Caco-2 (cell line): Measurements from ENCODE around the gene AGER. TPM values are rescaled to one million over a fixed set of nuclear protein-coding genes. Genes with fewer than 3 reads are reported as not detected.

ENCODE experiments used
- BruUV-seq: library from RNA; stranded (reverse); fragments of 400-500 nt; replicated peaks from 2 replicates; lab custom pipeline; 2021; lab: Mats Ljungman, UMichigan
- CTCF ChIA-PET: fragments of 300-600 bp; sonication (Branson Sonifier 250); formaldehyde crosslinking; loops from one replicate; lab custom pipeline; 2022; ENCODE audit warnings: antibody characterized with exemption; lab: Charles Lee
- POLR2A ChIA-PET: fragments of 300-600 bp; sonication (Branson Sonifier 250); formaldehyde crosslinking; loops from one replicate; lab custom pipeline; 2022; ENCODE audit warnings: antibody characterized with exemption; lab: Charles Lee
- DNase-seq, 2 experiments: peaks; one replicate each; pipeline versions ENCODE4 v3.0.0 to v3.0.0-alpha.2; 2020 to 2022
- H3K27me3 ChIP-seq: replicated peaks from 2 replicates; pipeline ENCODE4 v1.6.0; 2011; ENCODE audit warnings: low read length; ENCODE audit not compliant: control insufficient read depth, insufficient read depth
- H3K36me3 ChIP-seq: 2 replicates; pipeline ENCODE4 v1.5.1; 2011; ENCODE audit warnings: low read length; ENCODE audit not compliant: control insufficient read depth, insufficient read depth
- H3K4me1 ChIP-seq: fragments of 250-450 bp; sonication (Bioruptor Pico); 2 replicates; pipeline ENCODE4 v1.5.1; 2020; ENCODE audit warnings: mild to moderate bottlenecking
- H3K4me3 ChIP-seq: 2 replicates; pipeline ENCODE4 v1.5.1; 2011; ENCODE audit warnings: low read depth, mild to moderate bottlenecking, control low read depth, low read length
- H3K9me3 ChIP-seq: fragments of 250-450 bp; sonication (Bioruptor Pico); 2 replicates; pipeline ENCODE4 v1.5.1; 2020; ENCODE audit warnings: mild to moderate bottlenecking, moderate library complexity
- H3K27ac Mint-ChIP-seq: one replicate; pipeline ENCODE4 v1.8.0; 2022; ENCODE audit warnings: mixed read lengths; ENCODE audit not compliant: unreplicated experiment
- H3K27me3 Mint-ChIP-seq: one replicate; pipeline ENCODE4 v1.8.0; 2022; ENCODE audit warnings: mixed read lengths; ENCODE audit not compliant: insufficient read depth, unreplicated experiment
- H3K36me3 Mint-ChIP-seq: one replicate; pipeline ENCODE4 v1.8.0; 2022; ENCODE audit warnings: mild to moderate bottlenecking, mixed read lengths; ENCODE audit not compliant: insufficient read depth, unreplicated experiment
- H3K4me1 Mint-ChIP-seq: one replicate; pipeline ENCODE4 v1.8.0; 2022; ENCODE audit warnings: low read depth, mixed read lengths; ENCODE audit not compliant: unreplicated experiment
- H3K4me3 Mint-ChIP-seq: one replicate; pipeline ENCODE4 v1.8.0; 2022; ENCODE audit warnings: mild to moderate bottlenecking, moderate library complexity, mixed read lengths; ENCODE audit not compliant: unreplicated experiment
- H3K9me3 Mint-ChIP-seq: one replicate; pipeline ENCODE4 v1.8.0; 2022; ENCODE audit warnings: mixed read lengths; ENCODE audit not compliant: unreplicated experiment
- intact Hi-C: fragments of 100-400 bp; cut with micrococcal nuclease; formaldehyde crosslinking; loops from one replicate; pipeline ENCODE4 v1.10.0; 2022; ENCODE audit not compliant: unreplicated experiment
- total RNA-seq: library from RNA; stranded (reverse); gene quantifications from 2 replicates; pipeline ENCODE4 v1.2.3, GENCODE V29; 2022
- TF ChIP-seq, protein P1 (sequence below), 2 experiments: fragments of 200-600 bp in 1 of 2; IDR thresholded peaks; 1 replicate in 1 of 2; 2 replicates in 1 of 2; pipeline versions ENCODE4 v1.5.1 to v1.8.0; 2011 to 2022; ENCODE audit warnings: antibody characterized with exemption in 1 of 2, control low read depth in 1 of 2, inconsistent platforms in 1 of 2, low read depth in 1 of 2, low read length in 1 of 2, mild to moderate bottlenecking in 1 of 2, moderate library complexity in 1 of 2; ENCODE audit not compliant: insufficient read depth in 1 of 2, severe bottlenecking in 1 of 2, unreplicated experiment in 1 of 2

AGER gene
- total RNA-seq, 1 experiment from 2014 or later: 10.3 TPM

DNA sequence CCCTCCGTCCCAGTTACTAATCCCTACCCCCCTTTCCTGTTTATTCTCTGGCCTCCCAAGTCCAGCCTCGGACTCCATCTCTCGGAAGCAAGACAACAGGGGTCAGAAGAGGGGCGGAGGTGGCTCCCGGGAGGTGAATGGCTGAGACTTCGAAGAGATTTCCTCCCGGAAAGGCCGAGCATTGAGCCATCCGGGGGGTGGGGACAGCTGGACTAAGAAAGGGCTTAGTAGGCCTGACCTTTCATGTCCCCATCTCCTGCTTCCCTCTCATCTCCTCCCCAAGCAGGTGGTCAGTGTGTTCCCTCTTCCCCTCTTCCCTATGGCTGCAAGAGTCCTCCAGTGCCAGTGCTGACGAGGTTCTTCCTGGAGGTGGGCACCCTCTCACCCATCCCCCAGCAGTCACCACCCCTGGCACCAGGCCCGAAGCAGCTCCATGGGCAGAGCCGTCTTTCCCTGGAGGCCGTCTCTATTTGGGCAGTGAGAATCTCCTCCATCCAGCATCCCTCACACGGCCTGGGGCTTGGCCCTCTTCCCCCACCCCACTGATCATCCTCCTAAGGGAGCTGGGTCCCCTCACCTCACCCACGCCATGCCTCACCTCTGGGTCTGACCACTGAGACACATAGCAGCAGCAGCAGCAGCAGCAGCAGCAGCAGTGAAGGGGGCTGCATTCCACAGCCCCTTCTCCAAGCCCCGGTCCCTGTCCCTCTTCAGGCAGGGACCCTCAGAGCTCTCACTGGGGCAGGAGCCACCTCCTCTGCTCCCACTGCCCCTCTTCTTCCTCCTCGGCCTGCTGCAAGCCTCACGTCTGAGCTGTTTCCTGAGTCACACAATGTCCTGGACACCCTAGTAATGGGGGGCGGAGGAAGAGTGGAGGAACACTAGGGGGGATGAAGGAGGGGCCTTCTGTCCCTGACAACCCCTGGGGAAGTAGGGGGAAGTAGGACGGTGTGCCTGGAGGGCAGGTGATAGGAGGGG is 39.5 kb upstream of the AGER start, which contains the start of gene NOTCH4:
Gene NOTCH4 (minus strand): TSS at position 810 of the 978 bp plus-strand sequence. CDS start 139 bp downstream, at position 671.
- ChIA-PET POLR2A (no interaction called here), CTCF (no interaction called here)
- no peaks in the 10 kb centered on the region for H3K9me3 ChIP-seq
- no peaks in the 10 kb centered on the region for H3K4me1 Mint-ChIP-seq
- H3K4me1 ChIP-seq: no peaks in the 10 kb centered on the region
- H3K27me3 ChIP-seq: no peaks in the 10 kb centered on the region
- TF ChIP-seq, protein P1, sequence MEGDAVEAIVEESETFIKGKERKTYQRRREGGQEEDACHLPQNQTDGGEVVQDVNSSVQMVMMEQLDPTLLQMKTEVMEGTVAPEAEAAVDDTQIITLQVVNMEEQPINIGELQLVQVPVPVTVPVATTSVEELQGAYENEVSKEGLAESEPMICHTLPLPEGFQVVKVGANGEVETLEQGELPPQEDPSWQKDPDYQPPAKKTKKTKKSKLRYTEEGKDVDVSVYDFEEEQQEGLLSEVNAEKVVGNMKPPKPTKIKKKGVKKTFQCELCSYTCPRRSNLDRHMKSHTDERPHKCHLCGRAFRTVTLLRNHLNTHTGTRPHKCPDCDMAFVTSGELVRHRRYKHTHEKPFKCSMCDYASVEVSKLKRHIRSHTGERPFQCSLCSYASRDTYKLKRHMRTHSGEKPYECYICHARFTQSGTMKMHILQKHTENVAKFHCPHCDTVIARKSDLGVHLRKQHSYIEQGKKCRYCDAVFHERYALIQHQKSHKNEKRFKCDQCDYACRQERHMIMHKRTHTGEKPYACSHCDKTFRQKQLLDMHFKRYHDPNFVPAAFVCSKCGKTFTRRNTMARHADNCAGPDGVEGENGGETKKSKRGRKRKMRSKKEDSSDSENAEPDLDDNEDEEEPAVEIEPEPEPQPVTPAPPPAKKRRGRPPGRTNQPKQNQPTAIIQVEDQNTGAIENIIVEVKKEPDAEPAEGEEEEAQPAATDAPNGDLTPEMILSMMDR (IDR thresholded peaks at IDR 0.05; ENCODE audit: insufficient read depth in 1 of 2, low read depth in 1 of 2, low read length in 1 of 2, severe bottlenecking in 1 of 2, unreplicated experiment in 1 of 2): no peak
- no TSS peak for BruUV-seq
- no peaks in the 10 kb centered on the region for H3K27me3 Mint-ChIP-seq
- H3K9me3 Mint-ChIP-seq: no peaks in the 10 kb centered on the region
- H3K36me3 Mint-ChIP-seq: no peaks in the 10 kb centered on the region
- DNase-seq: no peak
- H3K4me3 ChIP-seq: no peak within 1 kb of the TSS
- H3K36me3 ChIP-seq: no peaks in the 10 kb centered on the region
- intact Hi-C loops: no loop called here
- no peak within 1 kb of the TSS for H3K27ac Mint-ChIP-seq
- H3K4me3 Mint-ChIP-seq: no peak within 1 kb of the TSS

DNA sequence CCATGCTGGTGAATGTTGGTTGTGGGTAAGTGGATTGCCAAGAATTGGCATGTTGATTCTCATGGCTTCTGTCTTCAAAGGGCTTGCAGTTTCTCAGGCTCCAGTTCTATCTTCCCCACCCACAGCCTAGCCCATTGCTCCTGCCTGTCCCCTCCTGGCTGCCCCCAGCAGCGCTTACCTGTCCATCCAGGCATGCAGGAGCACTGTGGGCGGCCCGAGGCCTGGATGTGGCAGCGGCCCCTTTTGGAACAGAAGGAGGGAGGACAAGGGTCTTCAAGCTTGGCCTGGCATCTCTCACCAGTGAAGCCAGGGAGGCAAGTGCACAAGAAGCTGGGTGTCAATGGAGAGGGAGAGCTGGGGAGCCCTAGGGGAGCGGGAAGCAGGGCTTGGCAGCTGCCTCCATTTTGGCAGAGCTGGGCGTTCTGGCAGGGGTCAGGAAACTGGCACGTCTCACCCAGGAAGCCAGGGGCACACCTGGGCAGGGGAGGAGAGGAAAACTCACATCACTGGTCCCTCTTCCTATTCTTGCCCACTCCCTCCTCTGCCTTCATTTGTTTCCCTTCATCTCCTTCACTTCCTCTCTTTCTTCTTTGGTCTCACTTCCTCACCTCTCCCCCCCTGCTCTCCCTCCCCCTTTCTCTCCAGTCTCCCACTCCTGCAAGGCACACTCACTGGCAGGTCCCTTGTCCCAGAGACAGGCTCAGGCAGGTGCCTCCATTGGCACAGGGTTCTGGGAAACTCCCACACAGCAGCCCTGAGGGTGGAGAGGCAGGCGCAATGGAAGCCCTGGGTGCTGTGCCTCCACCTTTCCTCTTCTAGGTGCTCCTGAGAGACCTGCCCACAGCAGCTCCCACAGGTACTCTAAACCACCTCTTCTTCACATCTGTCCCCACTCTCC is 38.5 kb upstream of the AGER start:
- H3K36me3 ChIP-seq: no peaks in the 10 kb centered on the region
- no peaks in the 10 kb centered on the region for H3K27me3 ChIP-seq
- CTCF ChIA-PET: no interaction called here
- BruUV-seq: no TSS peak
- Mint-ChIP-seq H3K27me3 (peaks cover under 1% of the 10 kb centered on the region), H3K9me3 (no peaks in the 10 kb centered on the region), H3K4me1 (no peaks in the 10 kb centered on the region), H3K27ac (no peak overlapping the region), H3K4me3 (no peak overlapping the region), H3K36me3 (no peaks in the 10 kb centered on the region)
- H3K9me3 ChIP-seq: no peaks in the 10 kb centered on the region
- no peaks in the 10 kb centered on the region for H3K4me1 ChIP-seq
- POLR2A ChIA-PET: no interaction called here
- intact Hi-C loops: no loop called here
- TF ChIP-seq, protein P1 (IDR thresholded peaks at IDR 0.05; ENCODE audit: insufficient read depth in 1 of 2, low read depth in 1 of 2, low read length in 1 of 2, severe bottlenecking in 1 of 2, unreplicated experiment in 1 of 2): no peak
- DNase-seq: no peak
- no peak overlapping the region for H3K4me3 ChIP-seq

DNA sequence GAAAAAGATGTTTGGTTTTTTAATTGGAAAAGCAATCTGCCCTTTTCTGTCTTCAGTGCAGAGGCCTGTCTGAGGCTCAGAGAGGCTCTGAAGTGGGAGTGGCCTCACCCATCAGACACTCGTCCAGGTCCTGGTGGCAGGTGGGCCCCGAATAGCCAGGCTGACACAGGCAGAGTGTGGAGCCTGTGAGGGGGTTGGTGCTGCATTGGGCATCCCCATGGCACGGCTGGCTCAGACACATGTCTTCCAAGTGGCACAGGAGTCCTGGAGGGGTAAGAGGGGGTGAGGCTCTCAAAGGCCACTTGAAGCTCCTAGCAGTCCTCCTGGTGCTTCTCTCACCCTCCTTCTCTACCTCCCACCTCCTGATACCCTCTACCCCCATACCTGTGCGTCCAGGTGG is 36.0 kb upstream of the AGER start:
- Mint-ChIP-seq H3K4me3 (no peak overlapping the region), H3K9me3 (no peaks in the 10 kb centered on the region), H3K27ac (no peak overlapping the region), H3K4me1 (no peaks in the 10 kb centered on the region), H3K36me3 (no peaks in the 10 kb centered on the region), H3K27me3 (peaks cover 2% of the 10 kb centered on the region)
- H3K4me1 ChIP-seq: no peaks in the 10 kb centered on the region
- H3K36me3 ChIP-seq: no peaks in the 10 kb centered on the region
- CTCF ChIA-PET: no interaction called here
- intact Hi-C loops: no loop called here
- no peak for DNase-seq
- no peaks in the 10 kb centered on the region for H3K9me3 ChIP-seq
- POLR2A ChIA-PET: no interaction called here
- no peaks in the 10 kb centered on the region; the same call in 1 of the 2 replicates for H3K27me3 ChIP-seq
- TF ChIP-seq, protein P1 (IDR thresholded peaks at IDR 0.05; ENCODE audit: insufficient read depth in 1 of 2, low read depth in 1 of 2, low read length in 1 of 2, severe bottlenecking in 1 of 2, unreplicated experiment in 1 of 2): no peak
- no TSS peak for BruUV-seq
- H3K4me3 ChIP-seq: no peak overlapping the region
